OCI-LY1 (cell line): ENCODE results near the gene MALT1.

ENCODE experiments used
- H2AFZ ChIP-seq: fragments of 200-600 bp; sonication (generic), shearing (Covaris generic); 2 replicates; pipeline ENCODE4 v1.6.0; 2014; ENCODE audit warnings: antibody characterized with exemption, mild to moderate bottlenecking, low read length
- H3F3A ChIP-seq: fragments of 200-600 bp; sonication (generic), shearing (Covaris generic); 2 replicates; pipeline ENCODE4 v1.6.0; 2014; ENCODE audit warnings: mild to moderate bottlenecking, antibody characterized with exemption, low read length, moderate library complexity; ENCODE audit not compliant: insufficient read depth
- H3K27ac ChIP-seq: fragments of 200-600 bp; sonication (generic); 2 replicates; pipeline ENCODE4 v1.5.1; 2014; ENCODE audit warnings: low read length, mixed run types, mild to moderate bottlenecking, low read depth; ENCODE audit not compliant: poor library complexity, severe bottlenecking
- H3K27me3 ChIP-seq: fragments of 200-600 bp; sonication (generic); 2 replicates; pipeline ENCODE4 v1.6.0; 2014; ENCODE audit warnings: antibody characterized with exemption, mild to moderate bottlenecking, low read length, moderate library complexity; ENCODE audit not compliant: insufficient read depth
- H3K36me3 ChIP-seq: fragments of 200-600 bp; sonication (generic); 2 replicates; pipeline ENCODE4 v1.6.1; 2014; ENCODE audit warnings: mild to moderate bottlenecking, antibody characterized with exemption, low read length, moderate library complexity, mixed read lengths; ENCODE audit not compliant: insufficient read depth
- H3K4me1 ChIP-seq: fragments of 200-600 bp; sonication (generic); 2 replicates; pipeline ENCODE4 v1.5.1; 2014; ENCODE audit warnings: mild to moderate bottlenecking, low read length, moderate library complexity; ENCODE audit not compliant: insufficient read depth, severe bottlenecking
- H3K4me2 ChIP-seq: fragments of 200-600 bp; sonication (generic), shearing (Covaris generic); 2 replicates; pipeline ENCODE4 v1.6.1; 2014; ENCODE audit warnings: low read length
- H3K4me3 ChIP-seq: fragments of 200-600 bp; sonication (generic); 2 replicates; pipeline ENCODE4 v1.5.1; 2014; ENCODE audit warnings: low read length, low read depth, mild to moderate bottlenecking, mixed read lengths; ENCODE audit not compliant: poor library complexity, severe bottlenecking
- H3K79me2 ChIP-seq: fragments of 200-600 bp; shearing (Covaris generic); 2 replicates; pipeline ENCODE4 v1.6.1; 2016; ENCODE audit warnings: mixed run types, low read length, mixed read lengths; ENCODE audit not compliant: insufficient read depth
- H3K9ac ChIP-seq: fragments of 200-600 bp; sonication (generic), shearing (Covaris generic); 2 replicates; pipeline ENCODE4 v1.6.1; 2014; ENCODE audit warnings: mild to moderate bottlenecking, low read length, mixed read lengths
- H3K9me2 ChIP-seq: fragments of 200-600 bp; sonication (generic), shearing (Covaris generic); 2 replicates; pipeline ENCODE4 v1.6.1; 2014; ENCODE audit warnings: low read depth, mild to moderate bottlenecking, low read length, mixed read lengths
- H3K9me3 ChIP-seq: fragments of 200-600 bp; shearing (Covaris generic); 2 replicates; pipeline ENCODE4 v1.6.1; 2014; ENCODE audit warnings: low read length, mixed read lengths
- H4K20me1 ChIP-seq: fragments of 200-600 bp; sonication (generic), shearing (Covaris generic); 2 replicates; pipeline ENCODE4 v1.6.0; 2016; ENCODE audit warnings: mild to moderate bottlenecking, low read length; ENCODE audit not compliant: insufficient read depth
- CTCF ChIP-seq: fragments of 200-600 bp; sonication (generic), shearing (Covaris generic); IDR thresholded peaks from 2 replicates; pipeline ENCODE4 v1.5.1; 2017; ENCODE audit warnings: mild to moderate bottlenecking, antibody characterized with exemption, low read length, moderate library complexity, mixed read lengths
- EZH2 ChIP-seq: fragments of 200-600 bp; sonication (generic), shearing (Covaris generic); IDR thresholded peaks from 2 replicates; pipeline ENCODE4 v1.8.0; 2017; ENCODE audit warnings: borderline replicate concordance, mixed run types, mild to moderate bottlenecking, antibody characterized with exemption, low read length, moderate library complexity, mixed read lengths

Gene MALT1

GRCh38 chr18:58653814-58654509, 17.3 kb upstream of the MALT1 start:
- H3K4me2 ChIP-seq = no peak overlapping the region
- H3K4me1 ChIP-seq = peaks cover 14% of the 10 kb centered on the region
- no peaks in the 10 kb centered on the region for H3K9me2 ChIP-seq
- no peak overlapping the region for H2AFZ ChIP-seq
- no peaks in the 10 kb centered on the region for H3K79me2 ChIP-seq
- no peaks in the 10 kb centered on the region for H3K9me3 ChIP-seq
- TF ChIP-seq EZH2 (no peak), CTCF (no peak)
- H3K4me3 ChIP-seq = no peak overlapping the region
- no peaks in the 10 kb centered on the region for H3K36me3 ChIP-seq
- no peaks in the 10 kb centered on the region for H3K27me3 ChIP-seq
- H3K27ac ChIP-seq = no peak overlapping the region
- no peaks in the 10 kb centered on the region for H3F3A ChIP-seq
- H3K9ac ChIP-seq = no peak overlapping the region
- no peaks in the 10 kb centered on the region for H4K20me1 ChIP-seq

- Histone ChIP-seq H2AFZ (no peak overlapping the region), H3K79me2 (no peaks in the 10 kb centered on the region), H3K36me3 (no peaks in the 10 kb centered on the region), H3F3A (no peaks in the 10 kb centered on the region), H3K9me2 (no peaks in the 10 kb centered on the region), H3K4me1 (peaks cover 14% of the 10 kb centered on the region), H3K27ac (no peak overlapping the region), H3K4me2 (no peak overlapping the region), H3K27me3 (no peaks in the 10 kb centered on the region), H3K9me3 (no peaks in the 10 kb centered on the region), H4K20me1 (no peaks in the 10 kb centered on the region), H3K9ac (no peak overlapping the region), H3K4me3 (no peak overlapping the region)
- TF ChIP-seq EZH2 (no peak), CTCF (no peak)
Measured at GRCh38 chr18:58654896-58655614, 16.2 kb upstream of the MALT1 start.

GRCh38 chr18:58657081-58657480, 14.2 kb upstream of the MALT1 start:
- H3K9me3 ChIP-seq = no peaks in the 10 kb centered on the region
- no peaks in the 10 kb centered on the region for H3K9me2 ChIP-seq
- H4K20me1 ChIP-seq = no peaks in the 10 kb centered on the region
- H3F3A ChIP-seq = no peaks in the 10 kb centered on the region
- H3K79me2 ChIP-seq = no peaks in the 10 kb centered on the region
- H3K27me3 ChIP-seq = no peaks in the 10 kb centered on the region
- H3K4me1 ChIP-seq = peaks cover 14% of the 10 kb centered on the region
- TF ChIP-seq EZH2 (no peak), CTCF (no peak)
- H3K4me2 ChIP-seq = no peak overlapping the region
- H3K27ac ChIP-seq = no peak overlapping the region
- H3K4me3 ChIP-seq = no peak overlapping the region
- no peaks in the 10 kb centered on the region for H3K36me3 ChIP-seq
- no peak overlapping the region for H2AFZ ChIP-seq
- H3K9ac ChIP-seq = no peak overlapping the region
